Hematopoietic multipotent progenitor cell treated with erythropoietin and hydrocortisone succinate and interleukin-3 and kit ligand, for 15 days (in vitro differentiated cells): Measurements from ENCODE around the gene NEK5.
"Not testable (repeated sequence)": the region's sequence is repeated elsewhere in the genome, so short reads cannot be mapped to it uniquely, and the experiment has no call there.

Experiments used
- DNase-seq: peaks from one replicate; pipeline ENCODE4 v3.0.0-alpha.2; 2015; ENCODE audit warnings: low spot score

The NEK5 gene, protein sequence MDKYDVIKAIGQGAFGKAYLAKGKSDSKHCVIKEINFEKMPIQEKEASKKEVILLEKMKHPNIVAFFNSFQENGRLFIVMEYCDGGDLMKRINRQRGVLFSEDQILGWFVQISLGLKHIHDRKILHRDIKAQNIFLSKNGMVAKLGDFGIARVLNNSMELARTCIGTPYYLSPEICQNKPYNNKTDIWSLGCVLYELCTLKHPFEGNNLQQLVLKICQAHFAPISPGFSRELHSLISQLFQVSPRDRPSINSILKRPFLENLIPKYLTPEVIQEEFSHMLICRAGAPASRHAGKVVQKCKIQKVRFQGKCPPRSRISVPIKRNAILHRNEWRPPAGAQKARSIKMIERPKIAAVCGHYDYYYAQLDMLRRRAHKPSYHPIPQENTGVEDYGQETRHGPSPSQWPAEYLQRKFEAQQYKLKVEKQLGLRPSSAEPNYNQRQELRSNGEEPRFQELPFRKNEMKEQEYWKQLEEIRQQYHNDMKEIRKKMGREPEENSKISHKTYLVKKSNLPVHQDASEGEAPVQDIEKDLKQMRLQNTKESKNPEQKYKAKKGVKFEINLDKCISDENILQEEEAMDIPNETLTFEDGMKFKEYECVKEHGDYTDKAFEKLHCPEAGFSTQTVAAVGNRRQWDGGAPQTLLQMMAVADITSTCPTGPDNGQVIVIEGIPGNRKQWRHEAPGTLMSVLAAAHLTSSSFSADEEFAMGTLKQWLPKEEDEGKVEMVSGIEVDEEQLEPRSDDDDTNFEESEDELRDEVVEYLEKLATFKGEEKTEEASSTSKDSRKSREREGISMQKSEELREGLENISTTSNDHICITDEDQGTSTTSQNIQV

DNA sequence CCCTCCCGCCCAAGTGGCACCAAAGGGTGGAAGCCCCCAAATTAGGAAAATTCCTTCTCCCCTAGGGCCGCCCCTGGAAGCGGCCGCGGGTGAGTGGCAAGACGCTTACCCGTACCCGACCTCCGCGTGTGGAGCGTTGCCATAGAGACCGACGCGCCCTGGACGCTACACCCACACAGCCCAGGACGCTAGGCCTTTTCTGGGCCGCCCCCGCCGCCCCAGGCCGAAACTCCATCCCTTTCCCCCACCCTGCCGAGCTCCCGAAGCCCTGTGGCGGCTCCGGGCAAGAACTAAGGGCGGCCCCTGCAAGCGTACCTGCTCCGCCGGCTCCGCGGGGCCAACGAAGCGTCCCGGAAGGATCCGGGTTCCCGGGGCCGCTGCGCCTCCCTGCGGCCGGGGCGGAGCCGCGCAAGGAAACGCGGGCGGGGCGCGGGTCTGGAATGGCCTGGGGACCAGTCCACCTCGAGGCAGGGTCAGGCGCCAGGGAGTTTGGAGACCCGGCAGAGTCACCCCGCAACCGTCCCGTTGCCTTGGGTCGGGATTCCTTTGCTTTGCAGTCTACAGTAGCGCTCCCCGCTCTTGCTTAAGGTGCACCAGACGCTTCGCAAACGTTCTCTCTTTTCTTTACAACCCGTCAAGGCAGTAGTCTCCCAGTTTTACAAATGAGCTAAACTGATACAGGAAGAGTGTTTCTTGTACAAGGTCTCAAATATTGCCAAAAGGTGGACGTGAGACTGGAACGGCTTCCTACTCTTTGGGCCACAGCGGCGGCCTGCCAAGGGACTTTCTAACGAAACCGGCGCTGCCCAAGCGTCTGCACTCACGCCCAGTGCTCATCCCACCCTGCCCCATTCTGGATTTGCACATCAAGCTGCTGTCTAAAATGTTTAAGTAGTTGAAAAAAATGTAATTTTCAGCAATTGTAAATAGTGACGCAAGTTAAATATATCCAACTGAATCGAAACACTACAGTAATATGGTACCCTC is at the start of gene NEK5:
Gene NEK5 (minus strand): TSS at position 360 of the 987 bp plus-strand sequence. CDS start 1,591 bp downstream, outside the sequence.
- peak; percentile 60 for DNase-seq

DNA sequence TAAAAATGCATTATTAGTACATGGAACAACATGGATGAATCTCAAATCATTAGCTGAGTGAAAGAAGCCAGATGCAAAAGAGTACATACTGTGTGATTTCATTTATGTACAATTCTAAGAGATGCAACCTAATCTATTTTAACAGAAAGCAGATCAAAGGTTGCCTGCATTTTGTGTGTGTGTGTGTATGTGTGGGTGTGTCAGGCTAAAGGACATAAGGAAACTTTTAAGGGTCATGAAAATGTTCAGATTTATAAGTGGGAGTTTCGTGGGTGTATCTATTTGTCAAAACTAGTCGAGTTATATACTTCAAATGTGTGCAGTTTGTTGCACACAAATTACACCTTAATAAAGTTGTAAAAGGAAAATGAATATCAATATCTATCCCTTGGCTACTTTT is 48.4 kb upstream of the NEK5 start:
- no peak for DNase-seq

DNA sequence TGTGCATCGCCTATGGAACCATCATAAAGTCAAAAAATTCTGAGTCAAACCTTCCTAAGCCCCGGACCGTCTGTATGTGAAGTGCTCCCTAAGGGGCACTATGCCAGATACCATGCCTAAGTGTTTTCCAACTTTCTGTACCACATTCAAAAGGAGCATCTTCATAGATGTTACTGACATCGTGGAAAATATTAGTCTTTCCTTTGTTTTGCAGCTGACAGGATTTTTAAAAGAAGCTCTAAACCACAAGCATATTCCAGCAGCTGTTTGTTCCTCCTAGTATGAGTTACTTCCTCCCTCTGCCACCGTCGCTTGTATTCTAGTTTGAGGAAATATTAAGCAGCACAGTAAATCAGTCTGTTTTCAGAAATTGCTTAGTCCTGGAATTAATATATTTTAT is 45.1 kb upstream of the NEK5 start:
- DNase-seq: not testable (repeated sequence)

DNA sequence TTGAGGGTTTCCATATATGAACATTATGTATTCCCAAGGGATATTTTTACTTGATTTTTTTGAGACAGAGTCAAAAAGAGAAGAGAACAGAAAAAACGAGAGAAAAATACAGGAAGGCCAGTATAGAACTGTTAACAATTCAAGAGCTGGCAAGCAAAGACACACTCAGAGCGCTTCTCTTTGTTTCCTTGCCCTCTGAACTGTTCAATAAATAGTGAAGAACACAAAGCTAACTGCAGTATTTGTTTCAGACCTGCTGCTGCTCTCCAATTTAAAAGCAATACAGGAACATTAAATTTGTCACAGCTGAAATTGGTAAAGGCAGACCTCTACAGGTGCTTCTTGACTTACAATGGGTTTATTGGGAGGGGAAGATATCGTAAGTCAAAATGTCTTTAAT is 44.5 kb upstream of the NEK5 start:
- DNase-seq: no peak

DNA sequence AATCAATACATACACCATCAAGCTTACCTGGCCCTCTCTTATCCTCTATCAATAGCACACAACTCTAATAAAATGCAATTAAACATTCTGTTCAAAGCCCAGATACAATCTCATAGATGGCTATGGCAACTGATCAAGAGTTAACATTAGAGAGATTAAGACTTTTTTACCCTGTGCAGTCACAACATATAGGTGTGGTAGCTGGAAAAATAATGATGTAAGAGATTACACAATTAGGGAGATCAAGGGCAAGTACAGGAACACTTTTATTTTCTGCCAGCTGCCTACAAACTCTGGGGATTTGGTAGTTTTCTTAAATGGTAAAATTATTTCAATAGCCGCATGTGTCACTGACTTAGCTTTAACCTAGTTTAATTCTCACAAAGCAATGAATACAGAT is 42.8 kb upstream of the NEK5 start:
- not testable (repeated sequence) for DNase-seq

DNA sequence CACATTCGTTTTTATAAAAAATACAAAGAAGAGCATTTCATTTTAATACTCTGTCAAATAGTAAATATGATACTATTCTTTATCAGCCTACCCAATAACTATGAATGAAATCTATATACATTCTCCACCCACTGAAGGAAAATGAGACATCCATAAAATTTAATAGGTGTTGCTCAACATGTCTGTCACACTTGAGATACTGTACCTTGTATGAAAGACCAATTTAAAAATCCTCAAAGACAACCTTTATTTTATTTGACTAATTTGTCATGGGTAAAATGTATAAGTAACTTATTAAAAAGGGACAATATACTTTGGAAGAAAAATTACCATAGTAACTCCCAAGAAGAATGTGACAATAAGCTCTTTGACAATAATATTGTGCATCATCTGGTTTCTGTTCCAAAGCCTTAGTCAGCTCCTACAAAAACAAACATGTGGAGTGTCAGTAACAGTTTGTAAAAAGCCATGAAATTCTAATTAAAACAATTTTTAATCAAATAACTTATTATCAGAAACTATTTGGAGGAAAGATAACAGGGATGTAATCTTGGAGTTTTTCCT is 42.0 kb upstream of the NEK5 start:
- not testable (repeated sequence) for DNase-seq

DNA sequence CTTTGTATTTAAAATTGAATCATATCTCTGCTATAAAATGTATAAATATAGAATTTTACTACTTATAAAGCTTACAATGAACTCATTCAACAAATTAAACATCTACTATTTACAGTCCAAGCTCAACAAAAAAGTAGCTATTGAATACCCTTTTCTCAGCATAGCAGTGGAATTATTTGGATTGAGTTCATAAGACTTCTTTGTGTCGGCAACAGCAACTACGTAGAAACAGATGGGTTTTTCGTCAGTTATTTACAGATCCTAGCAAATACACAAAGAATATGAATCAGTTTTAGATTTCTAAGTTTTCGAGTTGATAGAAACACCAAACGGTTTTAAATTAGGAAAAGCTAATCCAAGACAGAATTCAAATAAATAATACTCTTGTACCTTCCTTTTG is 41.0 kb upstream of the NEK5 start:
- no peak for DNase-seq

DNA sequence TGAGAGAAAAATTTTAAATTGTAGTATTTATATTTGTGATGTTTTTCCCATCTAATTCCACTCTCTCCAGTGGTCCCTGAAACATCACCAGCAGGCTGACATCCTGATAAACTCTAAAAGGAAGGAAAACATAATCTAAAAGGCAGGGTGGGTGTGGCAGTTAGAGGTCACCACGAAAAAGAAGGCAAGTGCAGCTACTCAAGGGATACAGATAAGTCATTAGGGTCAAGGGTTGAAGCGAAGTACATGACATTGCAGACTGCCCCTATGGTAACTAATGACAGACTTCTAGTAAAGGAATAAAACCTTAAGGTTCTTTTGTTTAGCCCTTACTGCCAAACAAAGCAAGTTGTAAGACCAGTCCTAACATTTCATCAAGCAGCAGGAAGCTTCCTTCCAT is 36.5 kb upstream of the NEK5 start:
- no peak for DNase-seq

DNA sequence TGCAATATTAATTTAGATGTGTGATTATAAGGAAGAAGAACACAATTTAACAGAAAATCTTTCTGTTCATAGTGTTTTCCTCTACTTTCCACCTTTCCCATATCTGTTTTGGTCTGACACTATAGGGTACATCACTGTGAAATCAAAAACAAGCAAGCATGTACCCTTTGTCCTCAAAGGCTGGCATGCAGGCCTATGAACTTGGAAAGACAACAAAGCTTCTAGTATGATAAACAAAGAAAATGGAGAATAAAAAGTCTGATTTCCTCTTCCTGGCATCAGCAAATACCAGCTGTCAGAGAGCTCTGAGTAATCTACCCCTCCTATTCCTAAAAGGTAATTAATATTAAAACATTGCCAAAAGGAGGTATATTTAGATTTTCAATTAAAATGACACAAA is 36.1 kb upstream of the NEK5 start:
- no peak for DNase-seq

DNA sequence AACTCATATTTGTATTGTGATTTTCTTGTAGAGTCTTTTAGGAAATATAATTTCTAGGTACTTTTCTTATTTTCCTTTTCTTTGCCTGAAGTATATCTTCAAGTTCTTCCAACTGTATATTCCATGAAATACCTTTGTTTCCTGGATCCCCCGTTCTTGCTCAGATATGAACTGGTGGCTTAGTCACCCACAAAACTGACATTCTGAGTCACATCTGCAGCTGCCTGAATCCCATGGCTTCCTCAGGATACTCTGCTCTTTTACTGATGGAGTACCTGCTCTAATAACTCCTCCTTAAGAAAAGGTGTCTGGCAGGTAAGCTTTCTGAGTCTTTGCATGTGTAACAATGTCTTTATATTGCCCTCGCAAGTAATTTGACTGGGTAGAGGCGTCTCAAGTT is 35.0 kb upstream of the NEK5 start:
- DNase-seq: not testable (repeated sequence)

DNA sequence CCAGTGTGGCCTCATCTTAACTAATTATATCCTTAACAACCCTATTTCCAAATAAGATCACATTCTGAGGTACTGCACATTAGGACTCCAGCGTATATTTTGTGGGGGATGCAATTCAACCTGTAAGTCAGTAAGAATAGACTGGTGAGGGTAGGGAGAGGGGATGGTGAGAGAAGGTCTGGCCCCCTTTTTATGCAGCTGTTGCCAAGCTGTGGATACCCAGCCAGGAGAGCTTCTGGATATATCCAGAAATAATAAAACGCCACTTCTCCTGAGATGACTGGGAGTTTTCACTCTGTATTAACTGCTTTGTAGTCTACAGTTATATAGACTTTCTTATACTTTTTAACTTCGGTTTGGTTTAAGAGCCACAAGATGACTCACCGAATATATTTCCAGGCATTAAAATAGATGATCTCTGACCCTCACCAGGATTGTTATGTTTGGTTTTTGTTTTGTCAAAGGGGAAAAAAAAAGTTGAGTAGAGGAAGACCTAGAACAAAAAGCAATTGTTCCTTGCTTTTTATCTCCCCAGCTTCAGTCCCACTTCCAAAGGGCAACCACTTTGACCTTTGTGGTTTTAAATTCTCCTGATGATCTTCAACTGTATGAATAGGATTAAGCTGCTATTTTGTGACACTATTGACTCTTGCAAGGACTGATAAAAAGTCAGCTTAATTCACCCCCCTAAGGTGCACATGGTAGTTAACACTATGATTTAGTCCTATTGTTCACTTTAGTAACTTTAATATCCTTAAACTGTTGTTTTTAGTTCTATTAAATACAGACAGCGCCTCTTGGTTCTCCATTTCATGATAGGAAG is 33.6 kb upstream of the NEK5 start:
- DNase-seq: no peak

DNA sequence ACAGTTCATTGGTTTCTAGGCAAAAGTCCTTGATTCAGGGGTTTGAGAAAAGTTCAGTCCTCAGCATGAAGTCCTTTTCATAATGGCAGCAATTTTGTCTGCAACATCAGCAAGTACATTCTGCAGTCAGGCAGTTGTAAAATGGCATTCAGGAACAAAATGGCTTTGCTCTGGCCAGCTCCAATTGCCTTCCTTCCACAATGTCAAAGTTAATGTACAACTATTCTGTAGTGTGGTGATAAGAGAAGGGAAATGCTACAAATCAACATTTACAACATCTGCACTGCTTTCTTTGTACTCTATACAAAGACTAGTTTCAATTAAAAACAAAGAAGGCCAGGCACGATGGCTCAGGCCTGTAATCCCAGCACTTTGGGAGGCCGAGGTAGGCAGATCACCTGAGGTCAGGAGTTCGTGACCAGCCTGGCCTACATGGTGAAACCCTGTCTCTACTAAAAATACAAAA is 32.3 kb upstream of the NEK5 start:
- DNase-seq: no peak

DNA sequence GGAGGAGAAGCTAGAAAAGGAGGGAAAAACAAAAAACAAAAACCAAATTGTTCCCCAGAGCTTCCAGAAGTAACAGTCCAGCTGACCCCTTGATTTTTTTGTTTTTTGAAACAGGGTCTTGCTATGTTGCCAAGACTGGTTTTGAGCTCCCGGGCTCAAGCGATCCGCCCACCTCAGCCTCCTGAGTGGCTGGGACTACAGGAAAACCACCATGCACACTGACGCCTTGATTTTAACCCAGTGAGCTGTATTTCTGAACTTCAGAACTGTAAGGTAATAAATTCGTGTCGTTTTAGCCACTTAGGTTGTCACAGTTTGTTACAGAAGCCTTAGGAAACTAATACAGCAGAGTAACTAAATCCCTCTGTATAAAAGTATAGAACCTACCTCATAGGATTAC is 31.6 kb upstream of the NEK5 start:
- DNase-seq: no peak

DNA sequence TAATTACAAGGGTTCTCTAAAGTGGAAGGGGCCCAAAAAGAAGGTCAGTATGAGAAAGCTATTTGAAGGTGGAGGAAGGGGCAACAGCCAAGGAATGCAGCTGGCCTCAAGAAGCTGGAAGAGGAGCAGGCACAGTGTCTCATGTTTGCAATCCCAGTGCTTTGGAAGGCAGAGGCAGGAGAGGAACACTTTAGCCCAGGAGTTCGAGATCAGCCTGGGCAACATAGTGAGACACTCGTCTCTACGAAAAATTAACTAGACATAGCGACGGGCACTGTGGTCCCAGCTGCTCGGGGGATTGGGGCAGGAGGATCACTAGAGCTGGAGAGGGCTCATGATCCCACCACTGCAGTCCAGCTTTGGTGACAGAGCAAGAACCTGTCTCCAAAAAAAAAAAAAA is 31.2 kb upstream of the NEK5 start:
- DNase-seq: no peak

DNA sequence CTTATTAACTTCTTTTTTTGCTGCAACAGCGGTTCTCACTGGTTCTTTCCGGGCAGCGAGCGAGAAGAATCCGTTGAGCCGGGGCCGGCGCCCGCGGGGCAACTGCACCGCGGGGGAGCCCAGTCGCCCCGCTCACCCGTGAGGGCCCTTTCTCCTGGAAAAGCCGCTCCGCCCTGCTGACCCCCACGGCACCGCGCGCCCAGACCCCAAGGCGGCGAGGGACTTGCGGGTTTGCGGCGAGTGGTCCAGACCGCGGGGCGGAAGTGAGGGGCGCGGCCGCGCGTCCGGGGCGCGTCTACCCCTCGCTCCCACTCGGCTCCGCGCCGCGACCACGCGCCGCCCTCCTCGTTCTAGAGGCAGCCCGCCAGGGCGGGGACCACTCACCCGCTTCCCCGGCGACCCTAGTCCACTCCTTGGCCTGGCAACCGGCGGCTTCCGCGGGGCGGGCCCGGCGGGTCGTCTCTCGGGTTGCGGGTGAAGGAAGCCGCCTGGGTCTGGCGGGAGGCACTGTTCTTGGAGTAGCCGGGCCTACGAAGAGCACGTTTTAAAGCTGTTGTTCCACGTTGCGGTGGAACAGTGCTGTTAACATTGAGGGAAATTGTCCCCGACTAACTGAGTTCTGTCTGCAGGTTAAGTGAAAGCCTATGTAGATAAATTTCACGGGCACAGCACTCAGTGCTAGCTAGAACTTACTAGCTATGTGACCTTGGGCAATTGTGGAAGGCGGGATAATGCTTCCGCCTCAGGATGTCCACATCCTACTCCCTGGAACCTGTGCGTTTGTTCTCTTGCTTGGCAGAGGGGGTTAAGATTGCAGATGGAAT is 30.5 kb upstream of the NEK5 start, which contains the start of gene NEK3:
Gene NEK3 (minus strand): TSS at position 439 of the 824 bp plus-strand sequence. CDS start 3,406 bp downstream, outside the sequence.
- no peak for DNase-seq

DNA sequence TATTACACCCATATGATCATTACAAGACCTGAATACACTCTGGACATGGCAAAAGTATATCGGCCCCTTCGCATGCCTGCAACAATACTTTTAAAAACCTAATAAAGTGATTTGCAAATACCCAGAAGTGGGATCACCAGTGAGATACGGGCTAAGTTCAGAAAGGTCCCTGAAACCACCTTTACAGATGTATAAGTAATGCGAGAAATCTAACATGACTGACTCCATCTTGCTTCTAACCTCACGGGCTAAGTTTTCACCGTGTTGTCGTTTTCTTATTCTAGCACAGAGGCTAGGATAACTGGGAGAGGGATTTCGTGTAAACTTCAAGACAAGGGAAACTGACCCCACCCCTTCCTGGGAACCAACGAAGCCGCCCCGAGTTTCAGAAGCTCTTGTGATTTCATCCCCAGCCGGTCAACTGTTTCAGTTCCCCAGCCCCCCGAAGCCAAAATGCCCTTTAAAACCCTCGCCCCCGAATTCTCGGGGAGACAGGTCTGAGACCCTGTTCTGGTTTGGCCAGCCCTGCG is 29.8 kb upstream of the NEK5 start:
- DNase-seq: no peak

DNA sequence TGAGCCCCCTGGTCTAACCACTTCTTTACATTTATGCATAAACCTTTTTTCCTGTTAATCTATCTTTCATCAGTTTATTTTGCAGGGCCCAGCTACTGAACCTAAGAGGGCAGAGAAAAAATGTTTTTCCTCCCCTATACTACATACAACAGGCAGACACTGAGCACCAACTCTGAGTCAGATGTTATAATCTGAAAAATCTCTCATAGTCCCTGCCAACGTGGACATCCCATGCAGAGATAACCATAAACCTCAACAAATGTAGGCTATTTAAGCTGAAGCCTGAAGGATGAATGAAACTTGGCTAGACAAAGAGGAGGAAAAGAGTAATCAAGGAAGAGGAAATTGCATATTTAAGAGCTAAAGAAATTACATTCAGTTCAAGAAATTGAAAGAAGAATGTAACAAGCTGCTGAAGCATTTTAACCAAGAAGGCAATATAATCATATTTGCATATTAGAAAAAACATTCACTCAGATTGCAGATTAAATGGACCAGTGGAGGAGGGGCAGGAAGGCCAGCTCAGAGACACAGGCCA is 27.9 kb upstream of the NEK5 start:
- DNase-seq: no peak

DNA sequence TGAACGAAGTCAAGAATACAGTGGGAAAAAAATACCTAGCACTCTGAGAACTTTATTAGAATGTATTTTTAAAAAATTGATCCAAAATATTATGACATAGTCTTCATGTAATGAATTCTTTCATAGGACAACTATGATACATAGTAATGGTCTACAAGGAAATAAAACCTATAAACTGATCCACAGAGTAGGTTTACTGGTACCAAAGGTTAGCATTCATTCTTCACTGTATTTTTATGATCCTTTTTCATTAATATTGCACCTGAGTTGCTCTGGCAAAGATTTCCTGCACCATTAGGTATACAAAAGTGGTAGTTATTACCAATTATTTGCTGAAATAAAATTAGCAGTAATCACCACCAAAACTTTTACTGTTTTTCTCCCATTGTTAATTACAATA is 26.3 kb upstream of the NEK5 start:
- no peak for DNase-seq

DNA sequence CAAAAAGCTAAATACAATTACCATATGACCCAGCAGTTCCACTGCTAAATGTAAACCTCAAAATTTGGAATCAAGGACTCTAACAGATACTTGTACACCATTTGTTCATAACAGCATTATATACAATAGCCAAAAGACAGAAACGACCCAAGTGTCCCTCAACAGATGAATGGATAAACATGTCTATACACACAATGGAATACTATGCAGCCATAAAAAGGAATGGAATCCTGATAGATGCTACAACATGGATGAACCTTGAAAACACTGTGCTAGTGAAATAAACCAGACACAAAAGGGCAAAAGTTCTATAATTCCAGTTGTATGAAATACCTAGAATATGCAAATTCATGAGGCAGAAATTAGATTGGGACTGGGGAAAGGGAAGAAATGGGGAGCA is 18.4 kb upstream of the NEK5 start:
- no peak for DNase-seq
